H1 (cell line): ENCODE measurements around the gene NR2F1-AS1. TPM values are rescaled to one million over a fixed set of nuclear protein-coding genes. Genes with fewer than 3 reads are reported as not detected.
A peak's percentile ranks its signal among the peaks of the same experiment; 100 is the strongest.

Source experiments
- CTCF ChIA-PET: fragments of 300-600 bp; sonication (Branson Sonifier 250); formaldehyde crosslinking; loops from one replicate; lab custom pipeline; 2021; ENCODE audit not compliant: partially characterized antibody; lab: Charles Lee
- POLR2A ChIA-PET: fragments of 300-600 bp; sonication (Branson Sonifier 250); formaldehyde crosslinking; loops from one replicate; lab custom pipeline; 2021; ENCODE audit warnings: inconsistent platforms; ENCODE audit not compliant: partially characterized antibody; lab: Charles Lee
- DNase-seq, 2 experiments: peaks; one replicate each; pipeline versions ENCODE4 v3.0.0 to v3.0.0-alpha.2; 2010 to 2022; ENCODE audit warnings: low spot score in 2 of 2, low read depth in 1 of 2, mixed read lengths in 1 of 2
- FAIRE-seq: peaks from 2 replicates; lab custom pipeline; 2011; peaks lifted over from hg19 to GRCh38; lab: Jason Lieb, UNC
- H2AFZ ChIP-seq: 2 replicates; pipeline ENCODE4 v1.8.1; 2012; ENCODE audit warnings: low read length, inconsistent platforms
- H2AK5ac ChIP-seq: 2 replicates; pipeline ENCODE4 v1.6.1; 2013; ENCODE audit warnings: low read depth, low read length
- H2BK120ac ChIP-seq: replicated peaks from 2 replicates; pipeline ENCODE3; 2013; ENCODE audit warnings: low read depth, low read length, inconsistent platforms
- H2BK12ac ChIP-seq: 2 replicates; pipeline ENCODE4 v1.6.1; 2013; ENCODE audit warnings: low read depth, low read length
- H2BK15ac ChIP-seq: 2 replicates; pipeline ENCODE4 v1.6.1; 2013; ENCODE audit warnings: low read length
- H2BK20ac ChIP-seq: 2 replicates; pipeline ENCODE4 v1.6.1; 2013; ENCODE audit warnings: low read length
- H2BK5ac ChIP-seq: 2 replicates; pipeline ENCODE4 v1.6.1; 2013; ENCODE audit warnings: low read depth, low read length
- H3K14ac ChIP-seq: 2 replicates; pipeline ENCODE4 v1.6.1; 2013; ENCODE audit warnings: inconsistent platforms; ENCODE audit not compliant: insufficient read length
- H3K18ac ChIP-seq: 2 replicates; pipeline ENCODE4 v1.6.1; 2013; ENCODE audit warnings: low read length; ENCODE audit errors: extremely low read depth
- H3K23ac ChIP-seq: 2 replicates; pipeline ENCODE4 v1.6.1; 2013; ENCODE audit warnings: inconsistent platforms; ENCODE audit not compliant: insufficient read length
- H3K23me2 ChIP-seq: 2 replicates; pipeline ENCODE4 v1.6.1; 2013; ENCODE audit warnings: low read depth, low read length
- H3K27ac ChIP-seq: 2 replicates; pipeline ENCODE4 v1.6.1; 2011; ENCODE audit warnings: low read depth, low read length, inconsistent platforms
- H3K27me3 ChIP-seq, 4 experiments: replicated peaks in 1 of 4; 1 replicate in 1 of 4; 2 replicates in 3 of 4; pipeline versions ENCODE4 v1.6.1 to v1.8.1; 2011 to 2013; ENCODE audit warnings: low read length in 3 of 4, mild to moderate bottlenecking in 3 of 4, inconsistent platforms in 2 of 4, mixed read lengths in 2 of 4, moderate library complexity in 1 of 4; ENCODE audit not compliant: control insufficient read depth in 3 of 4, insufficient read depth in 3 of 4; ENCODE audit errors: extremely low read depth in 1 of 4
- H3K36me3 ChIP-seq, 4 experiments: 2 replicates each; pipeline versions ENCODE4 v1.6.1 to v1.8.1; 2011 to 2013; ENCODE audit warnings: mild to moderate bottlenecking in 4 of 4, low read length in 3 of 4, moderate library complexity in 2 of 4, control low read depth in 1 of 4, inconsistent platforms in 1 of 4; ENCODE audit not compliant: insufficient read depth in 4 of 4, control insufficient read depth in 2 of 4
- H3K4ac ChIP-seq: replicated peaks from 2 replicates; pipeline ENCODE3; 2013; ENCODE audit warnings: low read length, low read depth, mixed read lengths, inconsistent platforms; ENCODE audit not compliant: insufficient read length
- H3K4me1 ChIP-seq, 4 experiments: replicated peaks in 1 of 4; 1 replicate in 1 of 4; 2 replicates in 3 of 4; pipeline versions ENCODE4 v1.6.1 to v1.8.1; 2011 to 2013; ENCODE audit warnings: low read length in 3 of 4, inconsistent platforms in 2 of 4, mixed read lengths in 1 of 4; ENCODE audit not compliant: insufficient read depth in 4 of 4, control insufficient read depth in 3 of 4
- H3K4me2 ChIP-seq, 2 experiments: 2 replicates each; pipeline versions ENCODE4 v1.6.1 to v1.8.1; 2011 to 2013; ENCODE audit warnings: low read depth in 2 of 2, low read length in 2 of 2, control low read depth in 1 of 2, inconsistent platforms in 1 of 2, mild to moderate bottlenecking in 1 of 2; ENCODE audit not compliant: insufficient read depth in 1 of 2
- H3K4me3 ChIP-seq, 4 experiments: fragments of 200-600, 300-600 bp in 1 of 4; sonication (generic), shearing (Covaris generic), sonication (Bioruptor Twin) in 1 of 4; 2 replicates each; pipeline versions ENCODE4 v1.5.1 to v1.8.1; 2011 to 2016; ENCODE audit warnings: low read length in 4 of 4, low read depth in 3 of 4, control low read depth in 2 of 4, inconsistent platforms in 2 of 4, mild to moderate bottlenecking in 2 of 4, mixed read lengths in 1 of 4, moderate library complexity in 1 of 4; ENCODE audit not compliant: insufficient read depth in 2 of 4; ENCODE audit errors: extremely low read depth in 1 of 4
- H3K56ac ChIP-seq: replicated peaks from 2 replicates; pipeline ENCODE3; 2013; ENCODE audit warnings: low read depth, mild to moderate bottlenecking, mixed read lengths, low read length, inconsistent platforms; ENCODE audit not compliant: insufficient read length
- H3K79me1 ChIP-seq: 2 replicates; pipeline ENCODE4 v1.6.1; 2013; ENCODE audit warnings: low read depth, low read length, control low read depth
- H3K79me2 ChIP-seq, 2 experiments: 2 replicates each; pipeline versions ENCODE4 v1.6.1 to v1.8.1; 2012 to 2013; ENCODE audit warnings: low read length in 2 of 2, mild to moderate bottlenecking in 2 of 2, inconsistent platforms in 1 of 2; ENCODE audit not compliant: insufficient read depth in 2 of 2, control insufficient read depth in 1 of 2
- H3K9ac ChIP-seq, 4 experiments: replicated peaks in 1 of 4; 1 replicate in 1 of 4; 2 replicates in 3 of 4; pipeline versions ENCODE4 v1.6.1 to v1.8.1; 2011 to 2013; ENCODE audit warnings: low read depth in 3 of 4, low read length in 3 of 4, control low read depth in 2 of 4, mild to moderate bottlenecking in 2 of 4, moderate library complexity in 2 of 4, inconsistent platforms in 1 of 4; ENCODE audit errors: extremely low read depth in 1 of 4
- H3K9me3 ChIP-seq, 2 experiments: 2 replicates each; pipeline versions ENCODE4 v1.6.1 to v1.8.1; 2012 to 2013; ENCODE audit warnings: mild to moderate bottlenecking in 2 of 2, moderate library complexity in 2 of 2, control low read depth in 1 of 2, inconsistent platforms in 1 of 2, low read depth in 1 of 2, low read length in 1 of 2, mixed read lengths in 1 of 2; ENCODE audit not compliant: insufficient read depth in 2 of 2
- H4K20me1 ChIP-seq, 2 experiments: replicated peaks in 1 of 2; 2 replicates each; pipeline versions ENCODE3 to v1.8.1; 2011 to 2013; ENCODE audit warnings: inconsistent platforms in 2 of 2, low read length in 2 of 2, mild to moderate bottlenecking in 1 of 2; ENCODE audit not compliant: insufficient read depth in 2 of 2, control insufficient read depth in 1 of 2
- H4K5ac ChIP-seq: 2 replicates; pipeline ENCODE4 v1.6.1; 2013; ENCODE audit warnings: low read length, low read depth, mixed read lengths, inconsistent platforms; ENCODE audit not compliant: insufficient read length
- H4K8ac ChIP-seq: 2 replicates; pipeline ENCODE4 v1.8.0; 2013; ENCODE audit warnings: mild to moderate bottlenecking, moderate library complexity, low read length, inconsistent platforms; ENCODE audit not compliant: insufficient read depth; ENCODE audit errors: extremely low read depth
- H4K91ac ChIP-seq: replicated peaks from 2 replicates; pipeline ENCODE3; 2013; ENCODE audit warnings: low read length, mixed read lengths, inconsistent platforms; ENCODE audit not compliant: insufficient read length
- ATF2 ChIP-seq: IDR thresholded peaks from 2 replicates; pipeline ENCODE4 v1.6.1; 2012; ENCODE audit warnings: low read length, inconsistent platforms
- EZH2 ChIP-seq: fragments of 200-600 bp; sonication (generic); IDR thresholded peaks from 2 replicates; pipeline ENCODE4 v1.7.1; 2012; ENCODE audit warnings: low read depth, mild to moderate bottlenecking, moderate library complexity, low read length, inconsistent platforms; ENCODE audit not compliant: severe bottlenecking
- FOSL1 ChIP-seq: IDR thresholded peaks from 2 replicates; pipeline ENCODE4 v1.6.1; 2011; ENCODE audit warnings: mild to moderate bottlenecking, low read depth, low read length, moderate library complexity; ENCODE audit not compliant: insufficient read depth
- NANOG ChIP-seq: IDR thresholded peaks from 2 replicates; pipeline ENCODE4 v1.6.1; 2011; ENCODE audit warnings: low read length, low read depth, mild to moderate bottlenecking, inconsistent platforms; ENCODE audit not compliant: insufficient read depth, poor library complexity, severe bottlenecking
- SRF ChIP-seq: IDR thresholded peaks from 2 replicates; pipeline ENCODE4 v1.6.1; 2011; ENCODE audit warnings: mild to moderate bottlenecking, low read depth, low read length, moderate library complexity
- WGBS, 2 experiments: shearing (Covaris generic) in 1 of 2; methylation state at CpG; one replicate each; pipeline versions ENCODE4 v1.1.6 to v1.1.7; 2013 to 2015; ENCODE audit warnings: low lambda C conversion rate in 2 of 2, mixed read lengths in 2 of 2, inconsistent platforms in 1 of 2, low coverage in 1 of 2, missing lambda C conversion rate in 1 of 2; ENCODE audit not compliant: insufficient replicate concordance in 2 of 2, insufficient coverage in 1 of 2, insufficient read length in 1 of 2; ENCODE audit errors: extremely low coverage in 1 of 2, missing lambda C conversion rate in 1 of 2; 5-methylcytosine and 5-hydroxymethylcytosine counted together
- polyA plus RNA-seq, 7 experiments: library from polyadenylated mRNA; depleted of rRNA in 3 of 7; stranded (reverse) in 5 of 7; unstranded in 2 of 7; fragments of >200 nt in 5 of 7; fragments of 200-250 nt in 2 of 7; gene quantifications; 1 replicate in 5 of 7; 2 replicates in 1 of 7; 4 replicates in 1 of 7; pipeline versions ENCODE4 v1.2.1 to v1.2.3, GENCODE V29; 2011 to 2013; ENCODE audit warnings: missing spikeins in 2 of 7, mixed read lengths in 2 of 7
- total RNA-seq: library from RNA; stranded (reverse); fragmentation: NEBNext Ultra II Directional; extraction: Animal tissue kit (Norgen Biotek cat#: 25700); gene quantifications from 2 replicates; pipeline ENCODE4 v1.2.1, GENCODE V29; 2021

Gene NR2F1-AS1
- total and polyA plus RNA-seq, 2 of the 8 experiments (the other 6 are each of a cell fraction or from before 2014, with no cell fraction given) = 1.6 to 5.6 TPM

GRCh38 chr5:93570294-93571113 is 10.5 kb downstream of the NR2F1-AS1 start:
- Histone ChIP-seq H3K9ac (no peak overlapping the region), H2BK20ac (no peak overlapping the region), H3K27me3 (peaks cover 56 to 74% (median 73%) of the 10 kb centered on the region in 4 experiments), H3K79me1 (no peaks in the 10 kb centered on the region), H3K4me2 (peak overlapping the region; percentile 77 to 86), H2BK15ac (0 out of 2 replicates have a peak overlapping the region, but pooled peaks have one; percentile 54), H4K20me1 (peaks cover 6 to 18% of the 10 kb centered on the region in 2 experiments), H3K36me3 (no peaks in the 10 kb centered on the region), H4K91ac (peak overlapping the region; percentile 37), H2BK12ac (no peak overlapping the region), H4K5ac (no peak overlapping the region), H2AFZ (no peak overlapping the region), H2BK120ac (no peak overlapping the region), H3K4me3 (peak overlapping the region; percentile 16 to 59 (median 30)), H3K79me2 (no peaks in the 10 kb centered on the region), H3K9me3 (no peaks in the 10 kb centered on the region), H3K4me1 (peaks cover 10 to 27% (median 17%) of the 10 kb centered on the region in 4 experiments), H2BK5ac (no peak overlapping the region; the same call in 1 of the 2 replicates), H4K8ac (0 out of 2 replicates have a peak overlapping the region, but pooled peaks have one; percentile 31), H3K18ac (peak overlapping the region; percentile 49), H3K27ac (no peak overlapping the region), H3K23me2 (peaks cover 7% of the 10 kb centered on the region; the same call in 1 of the 2 replicates), H3K23ac (no peak overlapping the region), H3K4ac (no peak overlapping the region), H3K14ac (no peak overlapping the region), H3K56ac (no peak overlapping the region), H2AK5ac (no peak overlapping the region)
- peak in 1 of 2 experiments; percentile 82 for DNase-seq
- WGBS, 2 experiments = 3% methylated on average over 58 of the region's 70 CpGs; no CpG with 5 or more reads in 1 of the 2 experiments
- ChIA-PET POLR2A (interaction anchor here (1.1 to 1.8 kb wide), 3 partner anchors 26 to 41 kb away, joined by 4 to 9 read pairs (median 4); no protein-coding TSS in a partner anchor), CTCF (interaction anchor here (1.0 to 2.3 kb wide), 4 partner anchors 12 to 231 kb away, joined by 3 to 12 read pairs (median 9); partner anchors contain the start of gene NR2F1)
- FAIRE-seq = no peak
- TF ChIP-seq NANOG (peak; percentile 19), EZH2 (peak; percentile 80), SRF (peak; percentile 98), ATF2 (no peak), FOSL1 (no peak)
